ENCODE data around the gene HIVEP3.

Gene HIVEP3

DNA sequence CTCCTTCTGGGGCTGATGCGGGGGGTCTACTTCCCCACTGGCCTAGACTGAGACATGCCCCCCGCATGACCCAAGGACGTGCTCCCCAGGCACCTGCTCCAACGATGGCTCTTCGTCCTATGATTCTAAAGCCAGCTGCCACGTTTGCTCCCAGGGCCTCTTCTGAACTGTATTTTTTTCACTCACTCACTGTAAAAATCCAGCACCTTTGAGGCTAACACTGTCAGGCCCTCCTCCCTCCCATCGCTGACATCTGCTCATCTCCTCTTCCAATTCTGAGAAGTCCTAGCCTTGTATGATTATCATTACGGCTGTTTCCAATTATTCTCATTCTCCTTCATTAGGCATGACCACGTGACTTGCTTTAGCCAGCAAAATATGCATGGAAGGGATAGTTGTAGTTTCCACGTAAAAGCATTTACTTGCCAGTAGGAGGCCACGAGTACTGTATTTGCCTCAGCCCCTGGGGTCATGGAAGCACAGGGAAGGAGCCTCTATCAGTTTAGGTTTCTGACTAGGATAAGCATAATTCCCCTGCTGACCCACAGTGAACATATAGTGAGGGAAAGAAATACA, 415.1 kb downstream of the HIVEP3 start:
- no peak for DNase-seq

DNA sequence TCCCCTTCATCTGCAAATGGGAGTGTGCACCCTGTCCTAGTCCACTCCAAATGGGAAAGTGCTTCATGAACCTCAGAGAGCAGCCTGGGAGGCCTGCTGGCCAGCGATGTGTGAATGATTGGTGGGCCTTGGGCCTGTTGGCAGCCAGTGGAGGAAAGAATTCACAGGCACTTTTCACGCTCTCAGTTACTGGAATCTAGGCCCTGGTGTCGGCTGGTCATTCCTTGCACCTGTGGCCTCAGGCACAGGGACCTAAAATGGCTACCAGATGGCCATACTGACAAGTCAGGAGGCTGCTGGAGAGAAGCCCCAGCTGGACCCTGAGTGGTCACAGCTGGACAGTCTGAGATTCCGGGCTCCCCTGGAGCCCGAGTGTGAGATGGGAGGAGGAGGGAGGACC, 415.8 kb downstream of the HIVEP3 start:
- no peak for DNase-seq

DNA sequence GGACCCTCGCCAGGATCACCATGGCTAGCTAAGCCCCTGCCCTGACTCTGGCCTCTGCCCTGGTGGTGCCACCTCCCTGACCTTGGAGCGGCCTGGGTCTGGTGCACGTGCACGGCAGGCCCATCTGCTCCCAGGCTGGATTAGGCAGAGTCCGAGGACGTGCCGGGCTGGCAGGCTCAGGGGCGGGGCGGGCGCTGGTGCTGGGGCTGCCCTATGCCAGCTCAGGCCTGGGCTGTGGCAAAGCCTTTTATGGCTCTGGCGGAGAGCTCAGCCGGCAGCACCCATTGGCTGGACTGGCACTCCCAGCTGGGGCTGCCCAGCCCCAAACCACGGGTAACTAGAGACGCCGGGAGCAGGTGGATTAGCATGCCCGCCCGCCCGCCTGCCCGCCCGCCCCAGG, 417.1 kb downstream of the HIVEP3 start:
- DNase-seq, result no peak

DNA sequence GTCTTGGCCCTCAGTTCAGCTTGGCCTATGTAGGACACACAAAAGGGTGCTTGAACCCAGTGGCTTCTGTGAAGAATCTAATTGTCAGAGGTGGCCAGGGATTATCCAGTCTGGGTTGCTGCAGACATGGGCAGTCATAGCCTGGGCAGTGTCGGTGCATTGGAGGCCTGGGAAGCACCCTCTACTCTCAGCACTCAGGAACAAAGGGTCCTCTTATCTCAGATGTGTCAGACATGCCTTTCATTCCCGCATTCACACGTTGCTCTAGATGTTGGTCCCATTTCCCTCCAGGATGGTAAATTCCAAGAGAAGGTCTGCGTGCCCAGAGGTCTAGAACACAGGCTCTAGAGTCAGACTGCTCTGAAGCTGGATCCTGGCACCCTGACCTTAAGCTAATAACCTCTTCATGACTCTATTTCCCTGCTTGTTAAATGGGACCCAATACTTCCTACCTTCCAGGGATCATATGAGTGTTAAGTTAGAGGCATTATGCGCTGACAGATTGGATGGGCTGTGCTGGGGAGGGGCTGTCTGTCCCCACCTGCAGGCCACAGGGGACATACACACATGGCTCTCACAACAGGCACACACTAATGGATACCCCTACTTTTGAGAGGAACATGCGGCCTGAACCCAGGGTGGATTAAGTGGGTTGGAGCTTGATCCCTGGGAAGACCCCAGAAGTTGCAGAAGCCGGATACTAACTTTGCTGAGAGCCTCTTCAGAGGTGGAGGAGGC, 417.8 kb downstream of the HIVEP3 start:
- DNase-seq, result peak; percentile 81

DNA sequence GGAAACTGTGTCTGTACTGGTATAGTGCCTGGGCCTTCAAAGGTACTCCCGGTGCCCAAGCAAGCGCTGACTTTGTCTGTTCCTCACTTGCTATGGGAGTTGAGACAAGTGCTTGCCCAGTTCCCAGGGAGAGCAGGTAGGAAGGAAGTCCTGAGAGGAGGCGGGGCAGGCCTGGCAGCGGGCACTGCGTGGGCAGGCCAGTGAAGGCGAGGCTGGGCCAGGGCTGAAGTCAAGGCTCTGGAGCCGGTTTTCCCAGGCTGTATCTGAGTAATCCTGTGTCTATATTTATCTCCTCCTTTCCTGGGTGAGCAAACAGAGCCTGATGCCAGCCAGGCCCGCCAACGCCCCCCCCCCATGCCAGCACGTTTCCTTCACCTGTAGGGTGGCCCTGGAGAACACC, 418.3 kb downstream of the HIVEP3 start:
- peak; percentile 96 for DNase-seq

DNA sequence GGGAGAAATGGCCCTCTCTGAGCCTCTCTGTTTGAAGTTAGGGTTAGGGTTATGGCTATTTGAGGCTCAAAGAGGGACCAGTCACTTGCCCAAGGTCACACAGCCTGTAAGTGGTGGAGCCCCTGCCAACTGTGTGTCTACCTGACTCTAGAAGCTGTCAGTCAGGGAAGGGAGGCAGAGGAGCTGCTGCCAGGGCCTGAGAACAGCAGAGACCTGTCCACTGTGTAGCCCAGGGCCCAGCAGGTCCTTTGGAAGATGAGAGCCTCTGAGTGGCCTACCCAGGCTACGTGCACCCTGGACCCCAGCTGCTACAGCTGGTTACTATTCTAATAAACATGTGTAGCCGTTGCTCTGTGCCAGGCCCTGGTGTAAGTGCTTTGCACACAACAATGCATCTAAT, 419.1 kb downstream of the HIVEP3 start:
- DNase-seq, result peak; percentile 27

DNA sequence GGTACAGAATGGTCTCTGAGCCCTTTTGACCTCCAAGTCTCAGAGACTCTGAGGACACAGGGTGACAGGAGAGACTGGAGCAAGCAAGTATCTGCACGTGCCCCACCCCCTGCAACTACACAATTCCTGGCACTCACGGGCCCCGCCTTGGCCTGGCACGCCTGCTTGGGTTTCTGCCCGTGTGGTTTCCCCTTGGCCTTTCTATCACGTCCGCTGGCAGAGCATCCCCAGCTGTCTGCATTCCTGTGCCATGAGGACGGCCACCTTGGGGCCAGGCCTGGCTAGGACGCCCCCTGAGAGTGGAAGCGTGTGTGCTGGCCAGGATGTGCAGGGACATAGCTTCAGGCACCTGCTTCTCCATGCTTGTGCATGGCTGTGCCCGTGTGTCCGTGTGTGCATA, 419.9 kb downstream of the HIVEP3 start:
- DNase-seq, result peak; percentile 23

DNA sequence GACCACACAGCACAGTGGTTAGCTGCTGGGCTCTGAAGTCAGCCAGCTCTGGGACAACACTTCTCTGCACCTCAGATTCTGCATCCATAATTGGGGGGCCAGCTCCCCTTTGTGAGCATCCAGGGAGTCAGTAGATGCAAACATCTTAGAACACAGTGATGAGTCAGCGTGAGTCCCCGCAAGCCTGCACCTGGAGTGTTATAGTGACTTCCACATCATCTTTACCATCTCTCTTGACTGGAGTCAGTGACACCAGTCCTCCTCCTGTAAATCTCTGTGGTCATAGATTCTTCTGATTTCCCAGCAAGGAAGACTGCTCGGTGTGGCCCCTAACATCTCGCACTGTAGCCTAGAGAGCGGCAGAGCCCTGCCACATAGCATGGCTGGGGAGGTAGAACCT, 420.3 kb downstream of the HIVEP3 start:
- peak; percentile 25 for DNase-seq

DNA sequence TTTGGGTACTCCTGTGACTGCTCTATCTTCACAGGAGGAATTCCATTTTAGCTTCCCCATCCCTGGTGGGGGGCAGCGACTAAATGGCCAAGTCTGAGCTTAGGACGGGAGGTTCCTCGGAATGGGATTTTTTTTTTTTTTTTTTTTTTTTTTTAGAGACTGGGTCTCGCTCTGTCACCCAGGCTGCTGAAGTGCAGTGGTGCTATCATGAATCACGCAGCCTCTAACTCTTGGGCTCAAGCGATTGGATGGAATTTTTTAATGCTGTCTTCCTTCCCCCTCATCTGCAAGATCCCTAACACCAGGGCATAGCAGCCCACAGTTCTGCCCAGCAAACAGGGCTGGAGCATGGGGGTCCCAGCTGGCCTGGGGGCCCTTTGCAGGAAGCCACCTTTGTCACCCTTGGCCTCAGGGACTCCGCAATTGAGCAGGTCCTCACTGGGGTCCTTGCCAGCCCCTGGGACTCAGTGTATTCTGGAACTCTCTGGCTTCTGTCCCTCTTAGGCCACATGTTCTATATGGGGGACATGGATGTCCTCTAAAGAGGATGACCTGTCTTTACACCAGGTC, 421.2 kb downstream of the HIVEP3 start:
- no peak for DNase-seq

DNA sequence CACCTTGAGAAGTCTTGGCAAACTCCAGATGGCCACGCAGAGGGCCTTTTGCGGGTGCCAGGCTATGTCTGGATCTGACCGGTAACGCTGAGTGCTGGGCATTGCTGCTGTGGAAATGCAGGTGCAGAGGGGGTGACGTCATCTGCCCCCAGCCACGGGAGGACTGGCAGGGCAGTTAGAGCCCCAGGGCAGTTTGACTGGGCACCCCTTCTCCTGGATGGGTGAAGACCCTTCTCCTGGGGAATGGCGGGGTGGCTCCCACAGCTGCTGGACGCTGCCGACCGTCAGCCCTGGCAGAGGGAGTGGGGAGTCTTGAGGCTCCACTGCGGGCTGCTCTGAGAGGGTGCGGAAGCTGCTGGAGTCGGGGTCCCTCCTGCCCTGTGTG, 421.7 kb downstream of the HIVEP3 start:
- DNase-seq, result peak; percentile 85

DNA sequence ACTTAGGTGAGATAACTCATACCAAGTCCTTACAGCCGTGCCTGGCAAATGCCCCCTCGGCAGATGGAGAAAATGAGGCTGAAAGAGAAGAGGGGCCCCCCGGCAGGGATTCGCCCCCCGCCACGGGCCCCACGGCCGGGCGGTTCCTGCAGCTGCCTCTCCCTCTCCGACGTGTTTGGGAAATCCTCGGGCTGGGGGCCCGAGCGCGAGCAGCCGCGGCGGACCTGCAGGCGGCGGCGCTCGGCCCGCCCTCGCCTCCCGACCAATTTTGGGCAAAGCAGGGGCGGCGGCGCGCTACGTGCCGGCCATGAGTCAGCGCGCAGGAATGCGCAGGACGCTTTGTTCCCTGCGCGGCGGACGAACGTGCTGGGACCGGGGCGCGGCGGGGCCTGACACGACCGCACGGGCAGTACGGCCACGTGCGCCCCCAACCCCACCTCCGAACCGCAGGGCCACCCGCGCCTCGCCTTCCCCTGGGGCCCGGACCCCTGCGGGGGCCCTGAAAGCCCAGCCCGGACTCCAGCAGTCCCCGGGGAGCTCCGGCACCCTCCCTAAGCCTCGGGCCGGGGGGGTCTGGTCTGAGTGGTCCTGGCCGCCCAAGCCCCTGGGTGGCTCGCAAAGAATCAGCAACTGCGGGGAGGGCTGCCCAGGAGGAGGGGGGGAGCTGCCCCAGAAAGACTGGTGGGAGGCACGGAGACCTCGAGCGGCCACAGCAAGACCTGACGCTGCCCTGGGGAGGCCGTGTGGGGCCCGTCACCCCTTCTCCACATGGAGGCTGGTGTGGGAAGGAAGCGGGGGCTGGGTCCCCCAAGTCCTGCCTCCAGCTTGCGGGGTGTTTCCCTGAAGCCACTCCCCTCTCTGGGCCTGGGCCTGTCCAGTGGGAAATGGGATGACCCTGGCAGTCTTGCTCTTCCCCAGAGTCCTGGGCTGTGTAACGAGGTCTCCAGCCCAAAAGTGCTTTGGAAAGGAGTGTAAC, 422.4 kb downstream of the HIVEP3 start:
- DNase-seq, result peak; percentile 91

DNA sequence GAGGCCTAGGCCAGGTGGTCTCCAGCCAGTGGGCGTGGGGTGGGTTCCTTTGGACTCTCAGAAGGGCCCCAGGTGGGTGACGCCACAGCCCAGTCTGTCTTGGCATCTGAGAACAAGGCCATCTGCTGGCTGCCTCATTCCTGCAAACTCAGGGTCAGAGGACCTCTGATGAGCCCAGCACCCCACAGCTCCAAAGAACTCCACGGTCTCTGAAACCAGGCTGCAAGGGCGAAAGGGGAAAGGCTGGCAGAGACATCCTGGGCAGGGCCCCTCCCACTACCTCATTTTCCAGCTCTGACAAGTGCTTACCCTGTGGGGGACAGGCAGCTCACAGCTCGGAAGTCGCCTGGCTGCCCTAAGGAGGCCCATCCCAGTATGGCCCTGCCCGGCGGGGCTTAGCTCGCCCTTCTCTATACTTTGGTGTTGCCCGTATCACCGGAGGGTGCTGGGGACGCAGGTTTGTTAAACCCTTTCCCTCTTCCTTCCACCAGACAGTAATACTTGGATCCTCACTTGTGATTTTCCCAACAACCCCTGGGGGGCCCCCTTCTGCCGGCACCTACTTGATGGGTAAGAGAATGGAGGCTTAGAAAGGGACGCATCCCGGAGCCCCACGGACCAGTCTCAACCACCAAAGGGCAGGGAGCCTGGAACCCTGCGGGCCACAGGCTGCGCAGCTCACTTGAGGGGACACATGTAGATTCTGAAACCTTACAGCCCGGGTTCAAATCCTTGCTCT, 423.3 kb downstream of the HIVEP3 start:
- DNase-seq, result peak; percentile 83

DNA sequence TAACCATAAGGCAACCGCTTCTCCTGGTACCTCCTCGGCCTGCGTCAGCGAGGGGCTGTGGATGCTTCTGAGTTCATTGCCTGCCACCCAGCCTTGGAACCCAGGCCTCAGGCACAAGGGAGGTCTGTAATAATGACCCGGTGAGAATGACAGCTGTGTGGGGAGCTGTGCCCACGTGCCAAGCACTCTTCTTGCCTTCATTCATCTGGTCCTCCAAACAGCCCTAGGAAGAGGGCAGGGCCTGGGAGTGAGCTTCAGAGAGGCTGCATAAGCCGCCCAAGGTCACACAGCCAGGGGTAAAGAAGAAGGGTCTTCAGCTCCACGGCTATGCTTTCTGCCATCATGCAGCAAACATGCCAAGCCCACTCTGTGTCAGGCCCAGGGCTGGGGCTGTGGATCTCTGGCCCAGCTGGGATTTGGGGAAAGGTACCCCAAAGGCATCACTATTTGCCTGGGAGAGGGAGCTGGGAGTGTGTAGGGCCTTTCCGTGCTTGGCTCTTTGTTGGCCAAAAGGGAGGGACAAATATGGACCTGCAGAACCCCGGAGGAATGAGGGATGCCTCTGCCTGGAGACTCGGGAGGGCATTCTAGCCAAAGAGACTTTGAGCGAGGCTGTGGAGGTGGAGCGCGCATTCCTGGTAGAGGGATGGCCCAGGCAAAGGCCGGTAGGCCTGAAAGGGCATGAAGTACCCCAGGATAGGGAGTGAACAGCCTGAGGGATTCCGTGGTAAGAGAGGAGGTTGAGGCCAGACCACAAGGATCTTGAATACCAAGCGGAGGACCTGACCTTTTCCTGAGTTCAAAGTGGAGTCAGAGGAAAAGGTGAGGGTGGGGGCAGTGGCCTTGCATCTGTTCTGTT, 424.1 kb downstream of the HIVEP3 start:
- no peak for DNase-seq

DNA sequence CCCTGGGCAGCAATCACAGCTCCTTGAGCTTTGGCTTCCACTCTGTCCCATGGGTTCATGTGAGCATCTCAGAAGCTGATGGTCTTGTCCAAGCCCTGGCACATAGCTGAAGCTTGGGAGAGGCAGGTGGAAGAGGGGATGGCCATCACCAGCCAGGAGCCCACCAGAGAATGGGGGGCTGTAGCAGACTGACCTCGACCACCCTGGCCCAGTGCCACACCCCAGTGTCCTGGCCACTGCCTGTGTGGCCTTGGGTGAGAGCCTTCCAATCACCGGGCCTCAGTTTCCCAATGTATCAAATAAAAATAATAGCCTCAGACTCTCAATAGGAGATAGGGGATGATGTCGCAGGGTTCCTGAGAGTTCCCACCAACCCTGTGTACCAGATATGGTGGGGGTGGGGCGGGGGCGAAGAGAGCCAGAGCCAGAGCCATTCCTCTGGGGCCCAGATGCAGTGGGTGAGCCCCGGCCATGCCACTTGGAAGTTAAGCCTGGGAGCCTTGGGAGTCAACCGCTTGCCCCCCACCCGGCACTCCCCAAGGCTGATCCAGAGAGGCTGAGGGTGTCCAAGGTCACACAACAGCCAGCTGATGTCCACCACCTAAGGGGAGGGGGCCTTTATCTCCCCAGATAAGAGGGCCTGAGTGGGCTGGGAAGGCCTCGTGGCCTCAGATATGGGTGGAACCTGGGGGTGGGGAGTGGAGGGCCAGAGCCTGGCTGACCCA, 424.9 kb downstream of the HIVEP3 start:
- DNase-seq, result peak; percentile 17

DNA sequence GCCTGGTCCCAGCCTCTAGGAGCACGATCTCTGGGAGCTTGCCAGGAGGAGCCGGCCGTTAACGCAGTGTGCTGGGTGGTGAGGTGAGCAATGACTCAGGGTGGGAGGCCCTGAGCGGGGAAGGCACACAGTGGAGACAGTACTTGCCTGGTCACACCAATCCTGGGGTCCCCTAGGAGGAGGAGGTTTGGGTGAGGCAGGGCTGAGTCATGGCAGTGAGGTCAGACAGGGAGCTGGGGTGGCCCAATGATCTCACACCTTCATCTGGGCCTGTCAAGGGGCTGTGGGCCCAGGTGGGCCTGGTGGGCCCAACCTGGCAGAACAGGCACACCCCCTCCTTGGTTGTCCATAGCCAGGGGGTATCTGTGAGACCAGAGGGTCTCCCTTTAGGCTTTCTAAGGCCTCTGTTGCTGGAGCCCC, 425.6 kb downstream of the HIVEP3 start:
- peak; percentile 37 for DNase-seq

DNA sequence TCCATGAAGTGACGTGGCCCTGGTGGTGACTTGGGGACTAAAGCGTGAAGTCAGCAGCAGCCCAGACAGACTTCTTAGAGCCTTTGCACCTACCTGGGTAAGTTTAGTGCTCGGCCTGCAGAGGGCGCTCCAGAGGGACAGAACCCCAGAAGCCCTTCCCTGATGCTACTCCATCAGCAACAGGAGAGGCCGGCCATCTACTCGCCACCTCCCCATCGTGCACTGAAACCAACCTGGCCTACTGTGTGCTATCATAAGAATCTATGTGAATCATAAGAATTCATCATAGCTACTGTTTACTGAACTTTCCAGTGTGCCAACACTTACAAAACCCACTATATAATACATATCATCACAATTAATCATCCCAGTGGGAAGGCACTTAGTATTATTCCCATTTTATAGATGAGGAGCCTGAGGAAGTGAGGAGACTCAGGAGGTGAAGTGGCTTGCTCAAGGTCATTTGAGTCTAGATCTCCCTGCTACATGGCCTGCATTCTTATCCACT, 426.3 kb downstream of the HIVEP3 start:
- peak; percentile 79 for DNase-seq

DNA sequence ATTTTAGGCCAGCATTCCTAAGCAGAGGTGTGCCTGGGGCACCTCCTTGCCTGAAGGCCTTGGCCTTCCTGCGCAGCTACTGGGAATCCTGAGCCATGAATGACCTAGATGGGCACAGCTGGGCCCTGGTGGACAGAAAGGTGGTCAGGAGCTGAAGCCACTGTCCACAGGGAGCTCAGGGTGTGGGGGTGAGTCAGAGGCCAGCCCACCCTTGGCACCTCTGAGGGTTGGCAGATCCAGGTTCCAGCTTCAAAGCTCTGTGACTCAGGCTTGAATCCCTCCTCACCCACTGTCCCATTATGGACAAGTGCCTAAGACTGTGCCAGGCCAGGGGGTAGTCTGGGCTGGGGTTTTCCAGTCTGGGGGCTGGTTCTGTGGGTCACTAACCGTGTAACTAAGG, 427.8 kb downstream of the HIVEP3 start:
- DNase-seq, result no peak

DNA sequence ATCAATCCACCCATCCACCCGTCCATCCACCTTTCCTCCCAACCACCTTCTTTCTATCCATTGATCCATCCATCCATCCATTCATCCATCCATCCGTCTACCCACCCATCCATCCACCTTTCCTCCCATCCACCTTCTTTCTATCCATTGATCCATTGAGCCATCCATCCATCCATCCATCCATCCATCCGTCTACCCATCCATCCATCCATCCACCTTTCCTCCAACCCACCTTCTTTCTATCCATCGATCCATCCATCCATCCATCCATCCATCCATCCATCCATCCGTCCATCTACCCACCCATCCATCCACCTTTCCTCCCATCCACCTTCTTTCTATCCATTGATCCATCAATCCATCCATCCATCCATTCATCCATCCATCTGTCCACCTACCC, 429.2 kb downstream of the HIVEP3 start:
- DNase-seq, result no peak

DNA sequence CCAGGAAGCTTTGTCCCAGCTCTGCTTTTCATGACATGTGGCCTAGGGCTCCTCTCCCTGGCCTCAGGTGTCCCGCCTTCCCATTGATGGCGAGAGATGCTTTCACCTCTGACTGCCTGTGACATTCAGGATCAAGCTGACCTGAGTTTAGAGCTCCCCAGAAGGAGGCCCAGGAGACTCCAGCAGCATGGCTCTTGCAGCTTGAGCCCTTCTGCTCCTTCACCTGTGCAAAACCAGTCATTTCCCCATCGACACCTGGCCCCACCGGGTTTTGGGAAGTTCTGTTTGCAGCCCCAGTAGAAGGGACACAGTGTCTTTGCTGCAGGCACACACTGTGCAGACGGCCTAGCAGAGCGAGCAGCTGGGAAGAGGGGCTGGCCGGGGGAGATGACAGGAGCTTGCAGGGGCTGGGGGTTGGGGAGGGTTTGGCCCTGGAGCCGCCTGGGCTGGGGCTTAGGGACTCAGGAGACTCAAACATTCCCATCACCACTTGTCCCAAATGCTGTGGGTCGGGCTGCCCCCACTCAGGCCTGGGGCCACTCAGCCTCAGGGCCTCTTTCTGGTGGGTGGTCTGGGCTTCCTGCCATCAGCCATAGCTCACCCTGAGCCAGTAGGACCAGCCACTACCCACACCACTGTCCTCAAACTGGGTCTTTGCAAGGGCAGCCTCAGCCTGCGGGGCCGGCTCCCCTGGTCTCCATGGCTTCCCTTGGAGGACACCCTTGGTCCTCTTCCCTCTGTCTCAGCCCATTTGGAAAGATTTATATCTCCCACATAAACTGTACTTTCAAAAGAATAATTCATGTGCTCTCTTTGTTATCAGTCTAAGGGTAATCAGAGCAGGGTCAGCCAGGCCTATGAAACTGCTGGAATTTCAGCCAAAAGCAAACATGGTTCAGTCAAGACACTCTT, 430.4 kb downstream of the HIVEP3 start:
- no peak for DNase-seq

Data from DMS53 (cell line).